ENCODE measurements around the gene PHYH. TPM values are rescaled to one million over a fixed set of nuclear protein-coding genes. Genes with fewer than 3 reads are reported as not detected.
A peak's percentile ranks its signal among the peaks of the same experiment; 100 is the strongest.
"Not testable (repeated sequence)": the region's sequence is repeated elsewhere in the genome, so short reads cannot be mapped to it uniquely, and the experiment has no call there.

The PHYH gene
- total RNA-seq, 2 donors from 2014 or later, result 22.1 to 23.4 TPM

DNA sequence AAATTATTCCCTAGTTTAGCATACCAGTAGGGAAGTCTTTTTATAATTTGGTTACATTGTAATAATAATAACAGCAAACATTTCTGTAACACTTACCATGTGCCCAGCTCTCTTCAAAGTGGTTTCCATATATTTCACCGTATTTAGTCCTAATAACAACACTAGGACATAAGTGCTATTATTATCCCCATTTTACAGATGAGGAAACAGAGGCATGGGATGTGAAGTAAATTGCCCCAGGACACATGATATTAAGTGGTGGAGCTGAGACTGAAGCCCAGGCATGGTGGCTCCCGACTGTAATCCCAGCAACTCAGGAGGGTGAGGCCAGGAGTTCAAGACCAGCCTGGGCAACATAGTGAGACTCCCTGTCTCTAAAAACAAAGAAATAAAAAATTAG is 5.1 kb downstream of the PHYH start:
- ATAC-seq (no peak), DNase-seq (no peak)
- intact Hi-C loops (cut with DNase I), result no loop called here
- TF ChIP-seq, protein P1, sequence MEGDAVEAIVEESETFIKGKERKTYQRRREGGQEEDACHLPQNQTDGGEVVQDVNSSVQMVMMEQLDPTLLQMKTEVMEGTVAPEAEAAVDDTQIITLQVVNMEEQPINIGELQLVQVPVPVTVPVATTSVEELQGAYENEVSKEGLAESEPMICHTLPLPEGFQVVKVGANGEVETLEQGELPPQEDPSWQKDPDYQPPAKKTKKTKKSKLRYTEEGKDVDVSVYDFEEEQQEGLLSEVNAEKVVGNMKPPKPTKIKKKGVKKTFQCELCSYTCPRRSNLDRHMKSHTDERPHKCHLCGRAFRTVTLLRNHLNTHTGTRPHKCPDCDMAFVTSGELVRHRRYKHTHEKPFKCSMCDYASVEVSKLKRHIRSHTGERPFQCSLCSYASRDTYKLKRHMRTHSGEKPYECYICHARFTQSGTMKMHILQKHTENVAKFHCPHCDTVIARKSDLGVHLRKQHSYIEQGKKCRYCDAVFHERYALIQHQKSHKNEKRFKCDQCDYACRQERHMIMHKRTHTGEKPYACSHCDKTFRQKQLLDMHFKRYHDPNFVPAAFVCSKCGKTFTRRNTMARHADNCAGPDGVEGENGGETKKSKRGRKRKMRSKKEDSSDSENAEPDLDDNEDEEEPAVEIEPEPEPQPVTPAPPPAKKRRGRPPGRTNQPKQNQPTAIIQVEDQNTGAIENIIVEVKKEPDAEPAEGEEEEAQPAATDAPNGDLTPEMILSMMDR (IDR thresholded peaks at IDR 0.05), result no peak
- TF ChIP-seq POLR2A (IDR thresholded peaks at IDR 0.05), result no peak
- no peaks in the 10 kb centered on the region for H3K9me3 ChIP-seq
- H3K4me3 ChIP-seq, result no peak overlapping the region
- H3K4me1 ChIP-seq, result peaks cover 6% of the 10 kb centered on the region
- 83 to 92% methylated on average over 2 of the region's 2 CpGs for WGBS, 2 donors
- H3K27ac ChIP-seq, result no peak overlapping the region
- no peaks in the 10 kb centered on the region for H3K27me3 ChIP-seq
- H3K36me3 ChIP-seq (replicated peaks in 1 of 2; ENCODE audit: insufficient read depth in 1 of 2, low read depth in 2 of 2), result no peaks in the 10 kb centered on the region

DNA sequence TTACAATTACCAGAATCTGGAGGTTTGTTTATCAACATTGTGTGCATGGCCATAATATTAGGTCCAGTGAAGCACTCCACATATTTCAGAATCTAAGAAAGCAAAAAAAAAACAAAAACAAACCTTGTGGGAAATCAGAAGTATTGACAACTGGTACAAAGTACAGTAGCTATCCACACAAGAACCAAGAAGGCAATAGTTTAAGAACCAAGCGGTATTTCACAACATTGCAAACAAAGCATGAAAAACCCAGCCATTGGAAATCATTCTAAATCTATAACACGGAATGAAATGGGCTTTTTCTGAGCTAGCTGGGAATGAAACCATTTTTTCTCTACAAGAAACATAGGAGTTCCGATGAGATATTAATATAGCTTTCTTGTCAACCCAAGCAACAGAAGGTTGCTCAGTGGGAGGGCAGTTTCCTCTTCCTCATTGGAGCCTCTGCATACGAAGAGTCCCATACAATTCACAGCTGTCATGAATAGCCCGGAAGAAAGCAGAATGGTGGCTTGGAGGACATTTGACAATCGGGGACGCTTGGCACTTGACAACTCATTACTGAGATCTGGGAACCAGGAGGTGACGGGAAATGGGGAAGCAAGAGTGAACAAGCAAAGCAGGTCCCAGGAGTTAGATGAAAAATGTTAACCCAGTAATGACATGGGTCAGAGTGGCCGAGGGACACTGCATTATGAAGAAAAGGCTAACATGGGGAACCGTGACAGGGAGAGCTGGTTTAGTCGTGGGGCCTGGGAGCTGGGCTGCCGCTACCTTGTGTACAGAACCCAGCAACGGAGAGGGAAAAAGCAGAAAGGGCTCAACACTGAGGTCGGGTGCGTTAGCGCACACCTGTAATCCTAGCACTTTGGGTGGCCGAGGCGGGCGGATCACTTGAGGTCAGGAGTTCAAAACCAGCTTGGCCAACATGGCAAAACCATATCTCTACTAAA is 7.8 kb downstream of the PHYH start:
- Histone ChIP-seq H3K36me3 (replicated peaks in 1 of 2; ENCODE audit: insufficient read depth in 1 of 2, low read depth in 2 of 2) (no peaks in the 10 kb centered on the region), H3K27ac (no peak overlapping the region), H3K9me3 (no peaks in the 10 kb centered on the region), H3K27me3 (no peaks in the 10 kb centered on the region), H3K4me1 (no peaks in the 10 kb centered on the region), H3K4me3 (no peak overlapping the region)
- ATAC-seq (no peak), DNase-seq (no peak)
- TF ChIP-seq, protein P1 (IDR thresholded peaks at IDR 0.05), result no peak
- TF ChIP-seq POLR2A (IDR thresholded peaks at IDR 0.05), result no peak
- WGBS, 2 donors, result 91 to 93% methylated on average over 19 of the region's 19 CpGs
- intact Hi-C loops (cut with DNase I), result no loop called here

GRCh38 chr10:13291061-13291460 is 8.8 kb downstream of the PHYH start:
- TF ChIP-seq, protein P1 (IDR thresholded peaks at IDR 0.05), result no peak
- TF ChIP-seq POLR2A (IDR thresholded peaks at IDR 0.05), result no peak
- intact Hi-C loops (cut with DNase I), result no loop called here
- no peaks in the 10 kb centered on the region for H3K4me1 ChIP-seq
- 95 to 97% methylated on average over 4 of the region's 4 CpGs for WGBS, 2 donors
- no peaks in the 10 kb centered on the region for H3K9me3 ChIP-seq
- no peak overlapping the region for H3K27ac ChIP-seq
- H3K27me3 ChIP-seq, result no peaks in the 10 kb centered on the region
- ATAC-seq (no peak), DNase-seq (no peak)
- no peak overlapping the region for H3K4me3 ChIP-seq
- H3K36me3 ChIP-seq (replicated peaks in 1 of 2; ENCODE audit: insufficient read depth in 1 of 2, low read depth in 2 of 2), result no peaks in the 10 kb centered on the region

GRCh38 chr10:13284050-13284449 is 15.8 kb downstream of the PHYH start:
- DNase-seq (no peak), ATAC-seq (no peak)
- Histone ChIP-seq H3K9me3 (no peaks in the 10 kb centered on the region), H3K4me3 (no peak overlapping the region), H3K27ac (peak overlapping the region in 2 of 4 donors; percentile 36 to 71), H3K36me3 (replicated peaks in 1 of 2; ENCODE audit: insufficient read depth in 1 of 2, low read depth in 2 of 2) (no peaks in the 10 kb centered on the region), H3K27me3 (no peaks in the 10 kb centered on the region), H3K4me1 (peaks cover 17% of the 10 kb centered on the region)
- no peak for TF ChIP-seq POLR2A (IDR thresholded peaks at IDR 0.05)
- TF ChIP-seq, protein P1 (IDR thresholded peaks at IDR 0.05), result no peak
- 84% methylated on average over 4 of the region's 4 CpGs for WGBS, 2 donors
- intact Hi-C loops (cut with DNase I), result no loop called here

- H3K27ac ChIP-seq, result peak overlapping the region in 1 of 4 donors; percentile 48
Measured at GRCh38 chr10:13282348-13282747, 17.5 kb downstream of the PHYH start.

More at GRCh38 chr10:13282348-13282747, 17.5 kb downstream of the PHYH start:
- H3K4me3 ChIP-seq; H3K27me3 ChIP-seq; intact Hi-C loops (cut with DNase I); DNase-seq; H3K9me3 ChIP-seq; ATAC-seq; H3K36me3 ChIP-seq (replicated peaks in 1 of 2; ENCODE audit: insufficient read depth in 1 of 2, low read depth in 2 of 2): not testable (repeated sequence)
- WGBS, 2 donors, result 77 to 85% methylated on average over 6 of the region's 6 CpGs
- H3K4me1 ChIP-seq, result peaks cover 17% of the 10 kb centered on the region

Data from body of pancreas (tissue), 4 donors.